GM12878 (cell line): ENCODE data around the gene THAP7. TPM values are rescaled to one million over a fixed set of nuclear protein-coding genes. Genes with fewer than 3 reads are reported as not detected.

ENCODE experiments used
- ATAC-seq: fragments of 200-7000 bp; cut with Tn5 transposase; 3 replicates; pipeline ENCODE4 v1.9.1; 2020; ENCODE audit warnings: mild to moderate bottlenecking, moderate library complexity
- BruUV-seq: library from RNA; stranded (reverse); fragments of 400-500 nt; replicated peaks from 2 replicates; lab custom pipeline; 2021; lab: Mats Ljungman, UMichigan
- CTCF ChIA-PET: fragments of 300-600 bp; sonication (Branson Sonifier 250); formaldehyde crosslinking; extraction: SDS; loops from one replicate; lab custom pipeline; 2021; ENCODE audit warnings: inconsistent platforms; lab: Yijun Ruan, JAX
- POLR2A ChIA-PET: fragments of 350-600 bp; formaldehyde crosslinking; extraction: SDS; loops from one replicate; lab custom pipeline; 2021; ENCODE audit warnings: inconsistent platforms; lab: Charles Lee
- RAD21 ChIA-PET: fragments of 300-600 bp; sonication (Branson Sonifier 250); formaldehyde crosslinking; loops from one replicate; lab custom pipeline; 2023; ENCODE audit warnings: antibody characterized with exemption; ENCODE audit not compliant: unreplicated experiment; lab: Charles Lee
- SMC1A ChIA-PET: fragments of 300-600 bp; sonication (Branson Sonifier 250); formaldehyde crosslinking; loops from one replicate; lab custom pipeline; 2023; ENCODE audit not compliant: unreplicated experiment, uncharacterized antibody; lab: Charles Lee
- DNase-seq: peaks from one replicate; pipeline ENCODE4 v3.0.0-alpha.2; 2011; ENCODE audit warnings: low read depth, low spot score
- FAIRE-seq: peaks from 3 replicates; lab custom pipeline; 2011; peaks lifted over from hg19 to GRCh38; lab: Jason Lieb, UNC
- H2AFZ ChIP-seq: 2 replicates; pipeline ENCODE4 v1.6.0; 2011; ENCODE audit warnings: low read depth, low read length, control low read depth; ENCODE audit not compliant: control insufficient read depth
- H3K27ac ChIP-seq: 2 replicates; pipeline ENCODE4 v1.5.1; 2011; ENCODE audit warnings: control low read depth; ENCODE audit not compliant: control insufficient read depth, insufficient read depth
- H3K27me3 ChIP-seq, 2 experiments: replicated peaks in 1 of 2; 2 replicates each; pipeline versions ENCODE4 v1.6.0 to v1.6.1; 2011; ENCODE audit warnings: low read length in 1 of 2; ENCODE audit not compliant: control insufficient read depth in 2 of 2, insufficient read depth in 2 of 2
- H3K36me3 ChIP-seq, 2 experiments: 2 replicates each; pipeline ENCODE4 v1.5.1; 2011; ENCODE audit warnings: low read length in 1 of 2; ENCODE audit not compliant: control insufficient read depth in 2 of 2, insufficient read depth in 2 of 2
- H3K4me1 ChIP-seq: 2 replicates; pipeline ENCODE4 v1.6.1; 2011; ENCODE audit warnings: mild to moderate bottlenecking, low read length, moderate library complexity, mixed read lengths; ENCODE audit not compliant: control insufficient read depth, insufficient read depth
- H3K4me2 ChIP-seq: 2 replicates; pipeline ENCODE4 v1.6.0; 2011; ENCODE audit warnings: control low read depth; ENCODE audit not compliant: control insufficient read depth, insufficient read depth
- H3K4me3 ChIP-seq: fragments of 200-600 bp; sonication (generic); 2 replicates; pipeline ENCODE4 v1.5.1; 2016
- H3K79me2 ChIP-seq: 2 replicates; pipeline ENCODE4 v1.6.0; 2011; ENCODE audit warnings: low read length; ENCODE audit not compliant: control insufficient read depth, insufficient read depth
- H3K9ac ChIP-seq: 2 replicates; pipeline ENCODE4 v1.8.0; 2011; ENCODE audit warnings: low read length, control low read depth, mixed read lengths; ENCODE audit not compliant: control insufficient read depth, insufficient read depth
- H3K9me3 ChIP-seq: replicated peaks from 3 replicates; pipeline ENCODE4 v1.5.1; 2011; ENCODE audit warnings: mild to moderate bottlenecking, low read length; ENCODE audit not compliant: control insufficient read depth, insufficient read depth
- H4K20me1 ChIP-seq: 2 replicates; pipeline ENCODE4 v1.6.0; 2011; ENCODE audit not compliant: control insufficient read depth, insufficient read depth
- NFYB ChIP-seq: IDR thresholded peaks from 2 replicates; pipeline ENCODE4 v1.6.1; 2011; ENCODE audit warnings: low read depth, mild to moderate bottlenecking, low read length, improper control_type of control experiment, moderate library complexity; ENCODE audit not compliant: insufficient read depth
- POLR2AphosphoS5 ChIP-seq: IDR thresholded peaks from 2 replicates; pipeline ENCODE4 v1.6.1; 2011; ENCODE audit warnings: mild to moderate bottlenecking, low read length, inconsistent platforms
- REST ChIP-seq: IDR thresholded peaks from 2 replicates; pipeline ENCODE4 v1.6.1; 2012; ENCODE audit warnings: mild to moderate bottlenecking, low read depth, low read length
- SIX5 ChIP-seq: IDR thresholded peaks from 2 replicates; pipeline ENCODE4 v1.6.1; 2011; ENCODE audit warnings: mild to moderate bottlenecking, low read depth, low read length, moderate library complexity; ENCODE audit not compliant: severe bottlenecking
- SP1 ChIP-seq: IDR thresholded peaks from one replicate; pipeline ENCODE4 v1.6.1; 2011; ENCODE audit warnings: low read depth, low read length
- WGBS: methylation state at CpG from one replicate; pipeline ENCODE4 v1.1.6; 2016; ENCODE audit warnings: low lambda C conversion rate; ENCODE audit not compliant: insufficient replicate concordance, insufficient coverage; ENCODE audit errors: missing lambda C conversion rate; 5-methylcytosine and 5-hydroxymethylcytosine counted together
- in situ Hi-C: fragments of 300-500 bp; cut with MboI; formaldehyde crosslinking; loops from 9 replicates; pipeline ENCODE4 v1.14.3; 2018; ENCODE audit warnings: mixed read lengths
- intact Hi-C: fragments of 100-400 bp; cut with micrococcal nuclease; formaldehyde crosslinking; loops from one replicate; pipeline ENCODE4 v1.14.2; 2022; ENCODE audit not compliant: unreplicated experiment
- polyA plus RNA-seq, 11 experiments: library from polyadenylated mRNA; depleted of rRNA in 4 of 11; unstranded in 6 of 11; stranded (reverse) in 5 of 11; fragments of >200 nt; fragmentation: Nextera tagmentation in 4 of 11; fragmentation: Illumina TruSeq in 1 of 11; extraction: Ambion mirVana in 4 of 11; extraction: Trizol in 1 of 11; gene quantifications; 1 replicate in 1 of 11; 2 replicates in 10 of 11; pipeline versions ENCODE4 v1.2.1 to v1.2.3, GENCODE V29; 2011 to 2016; ENCODE audit warnings: inconsistent platforms in 2 of 11, missing spikeins in 2 of 11, low read depth in 1 of 11
- total RNA-seq, 4 experiments: library from RNA; depleted of rRNA in 3 of 4; stranded (reverse); fragments of >200 nt in 3 of 4; fragmentation: Illumina TruSeq in 1 of 4; extraction: Trizol in 1 of 4; gene quantifications; 2 replicates each; pipeline versions ENCODE4 v1.2.1 to v1.2.3, GENCODE V29; 2013 to 2021

Gene THAP7
- total and polyA plus RNA-seq, 10 of the 15 experiments (the other 5 are each of a cell fraction or from before 2014, with no cell fraction given), result 0.66 to 58.3 (median 26.3) TPM

DNA sequence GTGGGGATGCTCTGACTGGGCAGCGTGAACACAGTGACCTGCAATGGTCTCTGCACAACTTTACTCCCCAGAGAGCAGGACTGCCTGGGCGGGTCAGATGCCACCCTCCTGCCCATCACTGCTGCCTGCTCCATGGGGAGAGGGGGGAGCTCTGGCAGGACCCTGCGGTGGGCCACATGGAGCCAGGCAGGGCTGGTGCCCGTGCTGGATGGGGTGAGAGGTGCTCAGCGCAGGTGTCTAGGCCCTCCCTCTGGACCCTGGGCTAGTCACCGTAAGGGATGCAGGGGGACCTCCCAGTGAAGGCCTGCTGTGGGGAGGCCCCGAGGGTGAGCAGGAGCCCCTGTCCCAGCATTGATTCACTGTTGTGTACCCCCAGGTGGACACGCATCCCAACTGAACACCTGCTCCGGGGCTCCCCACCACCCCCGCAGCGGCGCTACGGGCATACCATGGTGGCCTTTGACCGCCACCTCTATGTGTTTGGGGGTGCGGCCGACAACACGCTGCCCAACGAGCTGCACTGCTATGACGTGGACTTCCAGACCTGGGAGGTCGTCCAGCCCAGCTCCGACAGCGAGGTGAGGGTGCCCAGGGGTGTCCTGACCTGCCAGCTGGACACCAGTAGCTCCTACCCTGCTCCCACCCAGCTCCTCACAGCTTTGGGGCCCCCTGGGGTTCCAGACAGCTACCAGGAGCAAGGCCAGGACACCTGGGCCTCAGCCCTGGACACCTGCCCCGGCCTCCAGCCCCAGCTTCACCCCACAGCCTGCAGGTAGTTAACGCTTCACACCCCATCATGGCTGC is 10.5 kb downstream of the THAP7 start:
- CTCF ChIA-PET, result interaction anchor here (0.7 kb wide), 1 partner anchor 9 kb away, joined by 3 read pairs; the partner anchor contains the start of gene LZTR1
- FAIRE-seq (no peak), DNase-seq (no peak), ATAC-seq (no peak)
- Histone ChIP-seq H4K20me1 (no peaks in the 10 kb centered on the region), H2AFZ (no peak overlapping the region), H3K4me2 (no peak overlapping the region), H3K36me3 (peaks cover 2 to 3% of the 10 kb centered on the region in 2 experiments; a peak in 2 of 4 replicates), H3K27ac (no peak overlapping the region), H3K27me3 (no peaks in the 10 kb centered on the region), H3K4me1 (no peaks in the 10 kb centered on the region), H3K9ac (no peak overlapping the region), H3K4me3 (no peak overlapping the region), H3K79me2 (no peaks in the 10 kb centered on the region), H3K9me3 (no peaks in the 10 kb centered on the region)
- intact Hi-C loops (no loop called here), in situ Hi-C loops (no loop called here)
- WGBS, result 94% methylated on average over 23 of the region's 24 CpGs
- SMC1A ChIA-PET, result no interaction called here
- TF ChIP-seq SP1 (no peak), SIX5 (no peak), POLR2AphosphoS5 (no peak), NFYB (no peak), REST (no peak)
- POLR2A ChIA-PET, result interaction anchor here (1.7 kb wide), 1 partner anchor 9 kb away, joined by 5 read pairs; the partner anchor contains the start of gene LZTR1
- no TSS peak for BruUV-seq
- RAD21 ChIA-PET, result no interaction called here
